OCI-LY3 (cell line): ENCODE data around the gene ELMO1.

Source experiments
- EZH2phosphoT487 ChIP-seq: fragments of 200-600 bp; shearing (Covaris generic); IDR thresholded peaks from 2 replicates; pipeline ENCODE4 v1.6.1; 2018; ENCODE audit warnings: antibody characterized with exemption, mixed run types, low read depth
- TF ChIP-seq, protein P1 (sequence below): fragments of 200-600, 300-600 bp; sonication (generic); IDR thresholded peaks from 2 replicates; pipeline ENCODE4 v1.5.1; 2014; ENCODE audit warnings: antibody characterized with exemption, low read length, low read depth

DNA sequence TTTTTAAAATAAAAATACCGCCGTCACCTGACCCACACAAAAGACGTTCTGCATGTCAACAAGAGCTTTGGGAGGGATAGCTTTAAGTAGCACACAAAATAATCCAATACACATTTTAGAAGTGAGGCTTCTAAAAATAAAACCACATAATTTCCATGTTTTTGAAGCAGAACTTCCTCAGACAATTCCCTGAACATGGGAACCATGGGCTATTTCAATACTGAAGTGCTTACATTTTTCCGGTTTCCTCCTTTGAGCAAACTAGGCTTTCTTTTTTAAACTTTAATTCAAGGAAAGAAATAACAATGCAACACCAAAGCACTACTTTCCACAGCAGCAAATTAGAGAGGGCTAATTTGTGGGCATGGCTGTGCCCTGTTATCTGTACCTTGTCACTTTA is 59.9 kb downstream of the ELMO1 start:
- TF ChIP-seq, protein P1, sequence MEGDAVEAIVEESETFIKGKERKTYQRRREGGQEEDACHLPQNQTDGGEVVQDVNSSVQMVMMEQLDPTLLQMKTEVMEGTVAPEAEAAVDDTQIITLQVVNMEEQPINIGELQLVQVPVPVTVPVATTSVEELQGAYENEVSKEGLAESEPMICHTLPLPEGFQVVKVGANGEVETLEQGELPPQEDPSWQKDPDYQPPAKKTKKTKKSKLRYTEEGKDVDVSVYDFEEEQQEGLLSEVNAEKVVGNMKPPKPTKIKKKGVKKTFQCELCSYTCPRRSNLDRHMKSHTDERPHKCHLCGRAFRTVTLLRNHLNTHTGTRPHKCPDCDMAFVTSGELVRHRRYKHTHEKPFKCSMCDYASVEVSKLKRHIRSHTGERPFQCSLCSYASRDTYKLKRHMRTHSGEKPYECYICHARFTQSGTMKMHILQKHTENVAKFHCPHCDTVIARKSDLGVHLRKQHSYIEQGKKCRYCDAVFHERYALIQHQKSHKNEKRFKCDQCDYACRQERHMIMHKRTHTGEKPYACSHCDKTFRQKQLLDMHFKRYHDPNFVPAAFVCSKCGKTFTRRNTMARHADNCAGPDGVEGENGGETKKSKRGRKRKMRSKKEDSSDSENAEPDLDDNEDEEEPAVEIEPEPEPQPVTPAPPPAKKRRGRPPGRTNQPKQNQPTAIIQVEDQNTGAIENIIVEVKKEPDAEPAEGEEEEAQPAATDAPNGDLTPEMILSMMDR, result no peak
- TF ChIP-seq EZH2phosphoT487, result no peak
